ENCODE data around the gene DENND6B.
"Not testable (repeated sequence)": the region's sequence is repeated elsewhere in the genome, so short reads cannot be mapped to it uniquely, and the experiment has no call there.

The DENND6B gene

DNA sequence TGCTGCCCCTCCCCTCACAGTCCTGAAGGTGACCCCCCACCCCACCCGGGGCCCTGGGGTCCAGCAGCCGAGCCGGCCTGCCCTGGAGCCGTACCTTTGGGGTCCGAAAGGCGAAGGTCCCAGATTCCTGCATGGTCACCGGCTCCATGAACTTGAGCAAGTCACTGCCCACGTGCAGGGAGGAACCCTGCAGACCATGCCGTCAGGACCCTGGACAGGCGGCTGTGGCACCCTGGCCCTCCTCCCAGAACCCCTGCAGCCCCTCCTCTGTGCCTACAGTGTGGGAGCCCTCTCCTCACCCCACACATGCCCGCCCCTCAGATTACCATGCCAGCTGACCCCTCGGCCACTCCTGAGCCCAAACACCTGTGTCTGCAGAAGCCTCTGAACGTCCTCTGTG is 42.3 kb downstream of the DENND6B start:
- no peak for DNase-seq

DNA sequence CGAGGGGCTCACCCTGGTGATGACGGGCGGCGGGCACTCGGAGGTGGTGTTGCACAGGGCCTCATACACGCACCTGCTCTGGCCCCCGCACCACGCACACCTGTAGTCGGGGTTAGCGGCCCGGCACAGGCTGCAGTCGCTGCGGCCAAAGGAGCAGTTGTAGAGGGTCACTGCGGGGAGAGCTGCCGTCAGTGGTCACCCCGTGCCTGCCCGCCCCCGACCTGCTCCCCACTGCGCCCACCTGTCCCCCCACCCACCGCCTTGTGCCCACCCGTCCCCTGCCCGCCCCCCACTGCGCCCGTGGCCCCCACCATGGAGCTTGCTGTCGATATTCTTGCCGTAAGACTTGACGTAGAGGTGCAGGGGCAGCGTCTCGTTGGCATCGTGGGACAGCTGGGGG is 43.0 kb downstream of the DENND6B start:
- DNase-seq: no peak

DNA sequence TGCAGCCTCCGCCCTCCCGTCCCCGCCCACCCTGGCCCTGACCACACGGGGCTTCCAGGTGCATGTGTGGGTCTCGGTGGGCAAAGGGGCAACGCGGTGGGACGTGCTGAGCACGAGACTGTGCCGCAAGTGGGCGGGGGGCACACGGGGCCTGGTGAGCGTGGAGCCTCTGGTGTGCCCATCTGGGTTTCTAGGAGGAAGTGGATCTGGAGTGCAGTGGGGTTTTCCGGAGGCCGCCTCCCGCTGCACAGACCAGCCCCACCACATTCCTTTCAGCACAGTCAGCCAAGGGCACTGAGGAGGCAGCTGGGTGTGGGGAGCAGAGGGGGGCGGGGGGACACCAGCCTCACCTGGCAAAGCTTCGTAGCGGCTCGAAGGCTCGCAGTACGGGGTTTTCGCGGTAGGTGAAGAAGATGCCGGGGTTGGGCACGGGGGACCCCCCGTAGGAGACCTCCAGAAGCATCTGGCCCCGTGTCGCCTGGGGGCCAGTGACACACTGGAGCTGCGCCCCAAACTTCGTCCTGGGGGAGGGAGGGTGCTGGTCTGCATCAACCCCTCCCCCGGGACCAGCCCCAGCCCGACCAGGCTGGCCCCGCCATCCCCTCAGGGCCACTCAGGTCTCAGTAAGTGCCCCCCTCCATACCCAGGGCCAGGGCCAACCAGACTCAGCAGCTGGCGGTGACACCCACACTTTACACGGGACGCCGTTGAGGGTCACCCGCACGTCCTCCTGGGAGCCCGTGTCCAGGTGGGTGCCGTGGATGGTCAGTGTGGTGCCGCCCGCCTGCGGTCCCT is 44.3 kb downstream of the DENND6B start:
- DNase-seq: no peak

DNA sequence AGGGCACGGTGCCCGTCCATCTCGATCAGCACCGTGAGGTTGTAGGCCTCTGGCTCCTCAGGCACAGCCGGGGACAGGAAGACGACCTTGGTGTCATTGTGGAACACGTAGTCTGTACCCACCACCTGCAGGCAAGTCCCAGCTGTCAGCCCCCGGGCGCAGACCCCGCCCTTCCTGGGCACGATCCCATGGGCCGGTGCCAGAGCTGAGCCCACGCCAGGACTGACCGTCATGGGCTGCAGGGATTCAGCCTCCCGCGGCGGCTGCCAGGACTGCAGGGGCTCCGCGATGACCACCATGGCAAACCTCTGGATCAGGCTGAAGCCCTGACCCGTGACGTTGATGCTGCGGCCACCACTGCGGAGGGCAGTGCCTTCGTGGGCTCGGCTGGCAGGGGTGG is 44.9 kb downstream of the DENND6B start:
- DNase-seq: no peak

DNA sequence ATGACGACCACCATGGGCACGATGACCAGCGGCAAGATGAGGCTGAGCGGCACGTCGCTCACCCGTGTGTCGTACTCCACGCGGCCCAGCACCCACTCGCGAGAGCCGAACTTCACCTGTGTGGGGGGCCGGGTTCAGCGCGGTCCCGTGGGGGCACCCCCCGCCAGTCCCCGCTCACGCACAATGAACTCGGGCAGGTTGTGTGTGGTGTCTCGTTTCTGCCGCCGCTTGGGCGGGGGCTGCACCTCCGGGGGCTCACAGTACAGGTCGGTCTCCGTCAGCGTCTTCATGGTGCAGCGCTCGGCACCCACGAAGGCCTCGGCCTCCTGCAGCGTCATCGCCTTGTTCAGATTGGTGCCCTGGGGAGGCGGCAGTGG is 45.4 kb downstream of the DENND6B start:
- DNase-seq: no peak

DNA sequence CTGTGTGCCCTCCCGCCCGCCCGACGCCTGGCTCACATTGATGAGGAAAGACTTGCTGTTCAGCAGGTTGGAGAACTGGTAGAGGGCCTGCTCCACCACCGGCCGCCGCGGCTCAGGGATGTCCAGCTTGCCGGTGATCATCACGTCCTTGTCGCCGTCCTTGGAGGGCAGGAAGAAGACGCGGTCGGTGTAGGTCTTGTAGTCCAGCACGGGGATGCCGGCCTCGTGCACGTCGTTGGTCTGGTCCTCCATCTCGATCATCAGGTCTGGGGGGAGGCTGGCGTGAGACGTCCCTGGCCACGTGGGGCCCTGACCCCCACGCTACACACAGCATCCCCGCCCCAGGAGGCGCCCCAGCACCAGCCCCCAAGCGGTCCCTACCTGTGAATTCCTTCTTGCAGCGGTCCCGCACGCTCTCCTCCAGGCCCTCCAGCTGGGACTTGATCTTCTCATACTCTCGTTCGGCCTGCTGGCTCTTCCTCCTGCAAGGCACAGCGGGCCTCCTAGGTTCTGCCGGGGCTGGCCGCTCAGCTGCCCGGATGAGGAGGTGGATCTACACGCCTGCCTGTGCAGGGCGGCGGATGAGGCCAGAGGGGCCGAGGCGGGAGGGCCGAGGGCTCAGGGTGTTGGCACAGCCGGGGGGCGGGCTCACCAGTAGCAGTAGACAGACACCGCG is 46.0 kb downstream of the DENND6B start:
- no peak for DNase-seq

DNA sequence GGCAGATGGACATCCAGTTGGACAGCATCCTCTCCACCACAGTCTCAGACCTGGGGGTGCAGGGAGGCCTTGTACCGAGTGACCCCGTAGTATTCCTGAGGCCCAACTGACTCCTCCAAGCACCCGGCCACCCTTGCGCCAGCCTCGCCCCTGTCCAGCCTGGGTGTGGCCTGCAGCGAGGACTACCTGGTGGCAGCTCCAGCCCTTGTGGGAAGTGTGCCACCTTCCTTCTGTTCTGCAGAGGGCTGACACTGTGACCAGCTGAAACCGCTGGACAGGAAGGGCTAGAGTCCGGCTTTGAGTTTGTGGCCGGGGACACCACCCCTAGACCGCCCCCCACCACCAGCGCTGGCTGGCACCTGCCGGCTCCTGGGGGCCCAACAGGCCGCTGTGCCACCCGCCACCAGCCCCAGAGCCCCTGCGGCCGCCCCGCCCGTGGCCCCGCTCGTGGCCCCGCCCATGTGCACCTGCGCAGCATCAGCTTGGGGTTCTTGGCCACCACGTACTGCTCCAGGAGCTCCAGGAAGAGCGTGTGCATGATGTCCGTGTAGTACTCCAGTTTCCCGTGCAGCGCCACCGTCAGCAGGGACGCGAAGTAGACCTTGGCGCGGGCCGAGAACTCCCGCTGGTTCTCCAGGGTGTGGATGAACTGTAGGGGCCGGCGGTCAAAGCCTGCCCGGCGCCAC is 46.6 kb downstream of the DENND6B start:
- DNase-seq: no peak

DNA sequence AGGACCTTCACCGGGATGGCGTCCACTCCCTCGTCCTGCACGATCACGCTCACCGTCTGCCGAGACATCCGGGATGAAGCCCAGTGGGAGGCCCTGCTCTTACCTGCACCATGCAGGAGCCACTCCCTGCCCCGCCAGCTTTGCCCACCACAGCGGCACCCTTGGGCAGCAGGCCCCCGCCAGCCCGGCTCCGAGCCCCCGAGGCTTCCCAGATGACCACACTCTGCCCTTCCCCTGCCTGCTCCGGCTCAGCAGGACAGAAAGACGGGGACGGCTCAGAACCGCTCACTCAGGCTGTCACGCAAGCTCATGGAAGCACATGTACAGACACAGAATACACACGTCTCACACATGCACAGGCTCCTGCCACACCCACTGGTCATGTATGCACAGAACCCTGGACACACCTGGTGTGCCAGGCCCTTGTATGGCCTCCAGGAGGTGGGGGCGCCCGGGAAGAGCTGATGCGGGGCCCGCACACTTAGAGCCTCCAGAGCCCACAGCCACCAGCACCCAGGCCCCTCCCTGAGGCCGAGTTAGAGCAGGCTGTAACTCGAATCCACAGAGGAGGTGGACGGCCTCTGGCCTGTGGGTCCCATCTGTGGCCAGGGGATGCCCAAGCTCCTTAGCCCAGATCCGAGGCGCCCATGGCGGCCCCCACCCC is 47.7 kb downstream of the DENND6B start:
- no peak for DNase-seq

DNA sequence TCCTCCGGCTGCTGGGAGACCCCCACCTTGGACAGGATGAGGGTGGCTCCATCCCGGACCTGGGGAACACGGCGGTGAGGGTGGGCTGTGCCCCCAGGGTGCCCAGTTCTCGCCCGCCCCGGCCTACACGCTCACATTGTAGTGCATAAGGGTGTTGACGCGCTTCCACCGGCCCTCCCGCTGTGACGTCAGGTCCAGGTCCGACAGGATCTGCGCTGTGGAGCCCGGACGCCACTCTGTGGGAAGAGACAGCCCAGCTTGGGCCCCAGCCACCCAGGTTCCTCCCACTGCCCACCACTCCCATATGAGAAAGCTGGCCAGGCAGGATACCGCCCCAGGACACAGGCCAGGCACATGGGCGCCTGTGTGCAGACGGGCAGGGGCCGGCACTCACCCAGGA is 48.4 kb downstream of the DENND6B start:
- no peak for DNase-seq

DNA sequence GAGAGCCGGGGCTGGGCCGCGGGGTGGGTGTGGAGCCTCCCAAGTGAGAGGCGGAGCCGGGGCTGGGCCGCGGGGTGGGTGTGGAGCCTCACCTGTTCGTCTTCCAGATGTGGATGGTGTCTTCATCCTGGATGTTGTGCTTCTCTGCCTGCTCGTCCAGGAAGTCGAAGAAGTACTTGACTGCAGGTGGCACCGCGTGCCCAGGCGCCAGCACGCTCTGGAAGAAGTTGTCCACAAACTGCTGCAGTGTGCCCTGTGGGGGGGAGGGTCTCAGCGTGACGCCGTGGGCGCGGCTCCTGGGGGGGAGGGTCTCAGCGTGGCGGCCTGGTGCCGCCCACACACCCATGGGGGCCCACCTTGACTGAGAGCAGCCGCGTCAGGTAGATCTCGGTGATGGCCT is 49.1 kb downstream of the DENND6B start:
- no peak for DNase-seq

DNA sequence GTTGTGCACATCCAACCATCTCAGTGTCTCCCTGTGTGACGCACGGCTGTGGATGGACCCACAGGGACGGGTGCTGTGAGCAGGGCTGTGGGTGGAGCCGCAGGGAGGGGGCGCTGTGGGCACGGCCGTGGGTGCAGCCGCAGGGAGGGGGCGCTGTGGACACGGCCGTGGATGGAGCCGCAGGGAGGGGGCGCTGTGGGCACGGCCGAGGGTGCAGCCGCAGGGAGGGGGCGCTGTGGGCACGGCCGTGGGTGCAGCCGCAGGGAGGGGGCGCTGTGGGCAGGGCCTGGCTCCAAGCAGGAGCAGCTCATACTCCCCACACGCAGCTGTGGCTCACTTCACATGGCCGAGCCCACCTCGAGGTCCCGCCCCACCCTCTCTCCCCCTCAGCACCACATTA is 50.7 kb downstream of the DENND6B start:
- DNase-seq: no peak

DNA sequence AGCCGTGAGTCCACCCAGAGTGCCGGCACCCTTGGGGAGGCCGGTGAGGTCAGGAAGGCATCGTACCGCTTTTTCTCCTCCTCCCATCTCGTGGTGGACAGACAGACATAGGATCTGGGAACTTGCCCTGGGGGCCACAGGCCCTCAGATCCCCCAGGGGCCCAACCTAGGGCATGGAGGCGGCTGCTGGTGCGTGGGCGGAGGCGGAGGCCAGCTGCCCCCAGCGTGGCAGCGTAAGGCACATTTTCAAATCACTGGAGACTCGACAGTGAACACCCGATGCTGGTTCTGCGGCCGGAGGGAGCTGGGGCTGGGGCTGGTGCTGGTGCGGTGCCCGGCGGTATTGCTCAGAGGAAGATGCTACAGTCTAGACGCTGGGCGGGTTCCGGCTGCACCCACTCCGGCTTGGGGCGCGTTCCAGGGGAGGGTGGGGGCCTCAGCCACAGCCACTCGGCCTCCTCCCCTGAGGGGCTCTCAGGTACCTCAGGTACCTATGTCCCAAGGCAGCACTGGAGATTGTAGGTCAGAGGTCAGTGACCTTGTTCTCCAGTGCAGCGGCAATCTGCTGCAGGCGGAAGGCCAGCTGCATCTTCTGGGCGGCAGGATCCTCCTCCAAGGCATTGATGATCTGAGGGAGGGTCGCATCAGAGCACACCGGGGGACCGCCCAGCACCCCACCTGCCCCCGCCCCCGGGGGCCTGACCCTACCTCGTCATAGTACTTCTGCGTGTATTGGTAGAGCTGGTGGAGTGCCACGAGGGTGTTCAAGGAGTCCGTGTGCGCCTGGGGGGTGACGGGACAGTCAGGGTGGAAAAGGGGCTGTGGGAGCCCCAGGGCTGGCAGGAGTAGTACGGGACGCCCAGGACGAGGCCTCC is 51.4 kb downstream of the DENND6B start:
- DNase-seq: no peak

DNA sequence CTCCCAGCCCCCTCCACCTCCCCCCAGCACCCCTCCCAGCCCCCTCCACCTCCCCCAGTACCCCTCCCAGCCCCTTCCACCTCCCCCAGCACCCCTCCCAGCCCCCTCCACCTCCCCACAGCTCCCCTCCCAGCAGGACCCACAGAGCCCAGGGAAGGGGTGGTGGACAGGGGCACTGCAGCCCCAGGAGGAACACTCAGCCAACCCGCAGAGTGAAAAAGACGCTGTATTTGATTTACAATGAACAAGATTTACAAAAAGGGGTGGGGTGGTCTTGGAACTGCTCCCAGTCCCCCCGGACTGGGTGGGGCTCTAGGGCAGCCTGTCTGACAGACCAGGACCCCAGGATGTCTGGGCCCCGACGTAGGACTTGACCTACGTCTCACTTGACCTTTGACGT is 52.0 kb downstream of the DENND6B start:
- DNase-seq: no peak

DNA sequence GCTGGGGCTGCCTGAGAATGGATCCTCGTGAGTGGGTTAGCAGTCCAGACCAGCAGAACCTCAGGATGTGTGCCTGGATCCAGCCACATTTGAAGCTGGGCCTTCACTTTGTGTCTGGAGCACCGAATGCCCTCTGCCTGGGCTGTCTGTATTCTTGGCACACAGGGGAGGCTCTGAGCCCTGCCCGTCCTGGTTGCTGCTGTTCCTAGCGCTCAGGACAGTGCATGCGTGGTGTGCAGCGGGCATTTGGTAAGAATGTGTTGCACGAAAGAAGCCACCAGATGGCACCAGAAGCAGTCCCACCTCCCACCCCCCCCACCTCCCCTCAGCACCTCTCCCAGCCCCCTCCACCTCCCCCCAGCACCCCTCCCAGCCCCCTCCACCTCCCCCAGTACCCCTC is 52.5 kb downstream of the DENND6B start:
- peak; percentile 13 for DNase-seq

DNA sequence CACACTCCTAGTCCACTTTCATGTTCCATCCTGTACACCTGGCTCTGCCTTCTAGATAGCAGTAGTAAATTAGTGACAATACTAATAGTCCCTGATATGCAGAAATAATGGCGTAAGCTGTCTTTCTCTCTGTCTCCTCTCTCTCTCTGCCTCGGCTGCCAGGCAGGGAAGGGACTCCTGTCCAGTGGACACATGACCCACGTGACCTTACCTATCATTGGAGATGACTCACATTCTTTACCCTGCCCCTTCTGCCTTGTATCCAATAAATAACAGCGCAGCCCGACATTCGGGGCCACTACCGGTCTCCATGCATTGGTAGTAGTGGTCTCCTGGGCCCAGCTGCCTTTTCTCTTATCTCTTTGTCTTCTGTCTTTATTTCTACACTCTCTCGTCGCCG is 53.0 kb downstream of the DENND6B start:
- DNase-seq: not testable (repeated sequence)

DNA sequence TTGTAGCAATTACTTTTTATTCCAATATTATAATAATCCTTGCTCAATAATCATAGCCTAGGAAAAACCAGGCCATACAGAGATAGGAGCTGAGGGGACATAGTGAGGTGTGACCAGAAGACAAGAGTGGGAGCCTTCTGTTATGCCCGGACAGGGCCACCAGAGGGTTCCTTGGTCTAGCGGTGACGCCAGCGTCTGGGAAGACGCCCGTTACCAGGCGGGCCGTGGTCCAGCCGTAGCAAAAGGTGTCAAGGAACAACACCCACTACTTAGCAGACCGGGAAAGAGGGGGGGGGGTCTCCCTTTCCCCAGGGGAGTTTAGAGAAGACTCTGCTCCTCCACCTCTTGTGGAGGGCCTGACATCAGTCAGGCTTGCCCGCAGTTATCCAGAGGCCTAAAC is 53.5 kb downstream of the DENND6B start:
- DNase-seq: not testable (repeated sequence)

DNA sequence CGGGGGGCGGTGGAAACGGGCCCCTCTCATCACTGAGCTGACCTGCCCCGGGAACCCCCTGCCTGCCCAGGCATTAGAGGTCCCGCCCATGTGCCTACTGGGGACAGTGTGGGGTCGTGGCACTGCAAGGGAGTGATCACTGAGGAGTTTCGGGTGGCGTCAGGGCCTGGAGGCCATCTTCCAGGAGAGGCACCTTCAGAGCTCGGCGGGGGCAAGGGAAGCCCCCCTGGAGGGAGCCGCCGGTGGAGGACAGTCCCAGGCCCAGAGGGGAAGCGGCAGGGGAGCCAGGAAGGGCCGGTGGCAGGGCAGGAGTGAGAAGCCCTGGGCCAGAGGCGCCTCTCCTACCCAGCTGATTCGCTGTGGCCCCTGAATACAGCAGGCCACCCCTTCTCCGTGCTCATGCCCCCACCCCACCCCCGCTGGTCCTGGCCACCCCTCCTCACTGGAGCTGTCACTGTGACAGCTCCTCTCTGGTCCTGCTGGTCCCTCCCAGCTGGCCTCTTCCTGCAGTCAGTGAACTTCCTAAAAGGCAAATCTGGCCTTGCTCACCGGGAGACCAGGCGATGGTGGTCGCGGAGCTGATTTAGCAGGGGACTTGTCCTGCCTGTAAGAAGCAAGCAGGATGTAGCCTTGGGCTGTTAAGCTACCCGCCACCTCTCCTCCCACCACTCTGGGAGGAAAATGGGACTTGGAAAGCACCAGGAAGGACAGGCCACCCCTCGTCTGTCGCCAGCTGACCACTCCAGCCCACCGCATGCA is 54.6 kb downstream of the DENND6B start:
- no peak for DNase-seq

DNA sequence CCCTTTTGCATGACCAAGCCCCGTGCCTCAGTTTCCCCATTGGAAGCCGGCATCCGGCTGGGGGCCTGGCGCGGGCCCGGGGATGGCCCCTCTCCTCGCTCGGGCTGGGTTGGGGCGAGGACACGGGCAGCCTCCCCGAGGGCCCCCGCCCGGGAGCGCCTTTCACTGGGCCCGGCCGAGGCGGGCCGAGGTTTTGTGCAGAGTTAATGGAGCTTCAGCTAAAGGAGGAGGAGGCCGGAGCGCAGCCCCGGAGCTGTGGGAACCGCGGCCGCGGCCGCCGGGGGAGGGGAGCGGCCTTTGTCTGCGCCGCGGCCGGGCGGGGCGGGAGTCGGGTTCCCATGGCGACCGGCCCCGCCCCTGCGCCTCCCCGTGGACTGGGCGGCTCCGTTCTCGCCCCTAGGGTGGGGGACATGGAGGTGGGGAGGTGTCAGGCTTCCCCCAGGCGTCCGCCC is 55.3 kb downstream of the DENND6B start:
- DNase-seq: peak; percentile 56

DNA sequence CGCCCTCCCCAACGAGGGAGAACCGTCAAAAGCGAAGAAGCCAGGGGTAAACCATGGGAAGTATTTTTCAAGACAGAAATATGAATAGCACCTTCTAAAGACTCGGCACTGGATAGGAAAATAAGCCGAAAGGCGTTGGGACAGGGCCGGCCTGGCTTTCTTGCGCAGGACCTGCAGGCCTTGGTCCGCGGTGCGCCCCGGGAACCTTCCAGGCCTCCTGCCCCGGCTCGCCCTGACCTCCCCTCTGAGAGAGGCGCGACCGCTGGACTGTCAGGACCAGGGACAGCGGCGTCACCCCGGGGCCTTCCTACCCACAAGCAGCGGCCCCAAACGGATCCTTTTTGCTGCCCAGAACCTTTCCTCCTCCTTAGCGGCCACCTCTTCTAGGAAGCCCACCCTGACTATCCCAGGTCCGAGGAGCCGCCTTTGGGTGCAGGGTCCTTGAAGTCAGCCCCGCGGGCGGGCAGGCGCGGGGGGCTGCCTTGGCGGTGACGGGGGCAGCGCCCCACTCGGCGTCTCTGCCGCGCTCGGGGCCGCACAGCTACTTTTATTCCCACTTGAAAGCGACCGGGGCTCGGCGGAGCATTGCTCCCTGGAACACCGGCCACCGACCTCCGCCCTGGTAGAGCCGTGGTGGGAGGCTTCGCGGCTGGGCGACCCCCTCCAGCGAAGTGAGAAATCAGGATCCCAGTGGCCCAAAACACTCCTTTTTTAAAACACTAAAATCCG is 56.0 kb downstream of the DENND6B start:
- no peak for DNase-seq

DNA sequence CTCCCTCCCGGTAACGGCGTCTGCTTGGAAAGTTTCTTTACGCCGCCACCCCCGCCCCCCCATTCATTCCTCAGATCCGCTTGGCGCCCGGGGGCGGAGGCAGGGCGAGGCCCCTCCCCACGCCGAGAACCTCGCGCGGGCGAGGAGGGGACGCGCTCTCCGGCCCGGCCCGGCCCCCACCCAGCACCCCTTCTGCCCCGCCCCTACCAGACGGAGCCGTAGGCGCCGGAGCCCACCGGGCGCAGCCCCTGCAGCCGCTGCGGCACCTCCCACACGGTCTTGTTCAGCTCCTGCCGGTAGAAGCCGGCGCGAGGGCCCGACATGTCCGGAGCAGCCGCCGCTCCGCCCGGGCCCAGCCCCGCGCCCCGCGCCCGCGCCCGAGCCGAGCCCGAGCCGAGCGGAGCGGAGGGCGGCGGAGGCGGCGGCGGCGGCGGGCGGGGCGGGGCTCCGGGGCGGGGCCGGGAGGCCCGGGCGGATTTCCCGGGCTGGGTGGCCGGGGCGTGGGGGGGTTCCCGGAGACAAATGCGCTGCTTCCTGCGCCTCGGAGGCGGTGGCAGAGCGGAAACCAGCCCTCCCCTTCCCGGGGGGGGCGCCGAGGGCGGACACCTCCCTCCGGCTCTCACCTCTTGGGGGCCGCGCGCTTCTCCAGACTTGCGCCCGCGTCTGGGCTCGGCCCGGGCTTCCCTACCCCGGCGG is 56.7 kb downstream of the DENND6B start, which contains the start of gene MAPK11:
Gene MAPK11 (minus strand): TSS at position 411 of the 696 bp plus-strand sequence. CDS start 88 bp downstream, at position 323.
- no peak for DNase-seq
